Ascending aorta (tissue), 2 donors: ENCODE data around the gene B4GALT4. TPM values are rescaled to one million over a fixed set of nuclear protein-coding genes. Genes with fewer than 3 reads are reported as not detected.

Experiments used
- DNase-seq, 2 donors: peaks; one replicate each; pipeline ENCODE4 v3.0.0-alpha.2; 2019; ENCODE audit warnings: low spot score in 2 of 2
- H3K27ac ChIP-seq, 2 donors: fragments of 200-600 bp; sonication (generic); one replicate each; pipeline ENCODE4 v1.5.1; 2016 to 2017; ENCODE audit warnings: mild to moderate bottlenecking in 1 of 2
- H3K27me3 ChIP-seq: fragments of 200-600 bp; sonication (generic); one replicate; pipeline ENCODE4 v1.5.1; 2017
- H3K36me3 ChIP-seq, 2 donors: fragments of 200-600 bp; sonication (generic); one replicate each; pipeline ENCODE4 v1.5.1; 2016
- H3K4me1 ChIP-seq, 2 donors: fragments of 200-600 bp; sonication (generic); one replicate each; pipeline ENCODE4 v1.5.1; 2016 to 2017; ENCODE audit warnings: mild to moderate bottlenecking in 1 of 2
- H3K4me3 ChIP-seq, 2 donors: fragments of 200-600 bp; sonication (generic); one replicate each; pipeline ENCODE4 v1.5.1; 2016 to 2017; ENCODE audit warnings: mild to moderate bottlenecking in 1 of 2
- H3K9me3 ChIP-seq, 2 donors: fragments of 200-600 bp; sonication (generic); one replicate each; pipeline ENCODE4 v1.5.1; 2016
- CTCF ChIP-seq, 3 experiments: fragments of 200-600 bp in 2 of 3; fragments of 450-650 bp in 1 of 3; sonication (generic) in 2 of 3; IDR thresholded peaks; one replicate each; pipeline ENCODE4 v1.5.1; 2016 to 2019; ENCODE audit warnings: antibody characterized with exemption in 3 of 3, mild to moderate bottlenecking in 1 of 3, moderate library complexity in 1 of 3
- intact Hi-C: fragments of 100-400 bp; cut with DNase I; formaldehyde crosslinking; loops from one replicate; pipeline ENCODE4 v1.15.1; 2023
- total RNA-seq: library from RNA; depleted of rRNA; stranded (reverse); fragments of >200 nt; gene quantifications from one replicate; pipeline ENCODE4 v1.1.0, GENCODE V29; 2016

Gene B4GALT4
- total RNA-seq, 1 donor from 2014 or later, result 6.4 TPM

- intact Hi-C loops, result no loop called here
- no peak overlapping the region for H3K27ac ChIP-seq
- H3K4me1 ChIP-seq, result no peaks in the 10 kb centered on the region
- TF ChIP-seq CTCF (IDR thresholded peaks at IDR 0.05), result no peak
- H3K27me3 ChIP-seq, result no peaks in the 10 kb centered on the region
- H3K9me3 ChIP-seq, result no peaks in the 10 kb centered on the region
- no peak overlapping the region for H3K4me3 ChIP-seq
- DNase-seq, result no peak
- peaks cover 41 to 64% of the 10 kb centered on the region in 2 donors for H3K36me3 ChIP-seq
Measured at GRCh38 chr3:119228373-119229145, 12.1 kb downstream of the B4GALT4 start.

- Histone ChIP-seq H3K27me3 (no peaks in the 10 kb centered on the region), H3K4me3 (no peak overlapping the region), H3K27ac (no peak overlapping the region), H3K9me3 (no peaks in the 10 kb centered on the region), H3K4me1 (no peaks in the 10 kb centered on the region), H3K36me3 (peaks cover 40 to 64% of the 10 kb centered on the region in 2 donors)
- no peak for TF ChIP-seq CTCF (IDR thresholded peaks at IDR 0.05)
- no peak for DNase-seq
- intact Hi-C loops, result no loop called here
Measured at GRCh38 chr3:119227070-119227850, 13.4 kb downstream of the B4GALT4 start.

- Histone ChIP-seq H3K27ac (no peak overlapping the region), H3K4me3 (no peak overlapping the region), H3K36me3 (peaks cover 41 to 72% of the 10 kb centered on the region in 2 donors), H3K9me3 (no peaks in the 10 kb centered on the region), H3K4me1 (no peaks in the 10 kb centered on the region), H3K27me3 (no peaks in the 10 kb centered on the region)
- no peak for DNase-seq
- intact Hi-C loops, result no loop called here
- TF ChIP-seq CTCF (IDR thresholded peaks at IDR 0.05), result no peak
Measured at GRCh38 chr3:119225121-119225520, 15.6 kb downstream of the B4GALT4 start.

GRCh38 chr3:119223511-119223910, 17.2 kb downstream of the B4GALT4 start:
- TF ChIP-seq CTCF (IDR thresholded peaks at IDR 0.05), result no peak
- H3K4me1 ChIP-seq, result no peaks in the 10 kb centered on the region
- H3K4me3 ChIP-seq, result no peak overlapping the region
- H3K27ac ChIP-seq, result no peak overlapping the region
- H3K9me3 ChIP-seq, result no peaks in the 10 kb centered on the region
- DNase-seq, result no peak
- peaks cover 30 to 71% of the 10 kb centered on the region in 2 donors for H3K36me3 ChIP-seq
- H3K27me3 ChIP-seq, result no peaks in the 10 kb centered on the region
- intact Hi-C loops, result no loop called here

- no peaks in the 10 kb centered on the region for H3K27me3 ChIP-seq
- H3K4me3 ChIP-seq, result no peak overlapping the region
- peaks cover 29 to 71% of the 10 kb centered on the region in 2 donors for H3K36me3 ChIP-seq
- TF ChIP-seq CTCF (IDR thresholded peaks at IDR 0.05), result no peak
- no peak overlapping the region for H3K27ac ChIP-seq
- intact Hi-C loops, result no loop called here
- no peak for DNase-seq
- no peaks in the 10 kb centered on the region for H3K4me1 ChIP-seq
- no peaks in the 10 kb centered on the region for H3K9me3 ChIP-seq
Measured at GRCh38 chr3:119222391-119222790, 18.3 kb downstream of the B4GALT4 start.
